ENCODE measurements around the gene ZNF169.
"Not testable (repeated sequence)": the region's sequence is repeated elsewhere in the genome, so short reads cannot be mapped to it uniquely, and the experiment has no call there.

Gene ZNF169

GRCh38 chr9:94250456-94250855 lies 8.6 kb upstream of the ZNF169 start:
- TF ChIP-seq CTCF (conservative IDR thresholded peaks at IDR 0.05; ENCODE audit: low read length) (no peak), EZH2phosphoT487 (IDR thresholded peaks at IDR 0.05; ENCODE audit: borderline replicate concordance) (no peak)
- no peaks in the 10 kb centered on the region for H3K9me3 ChIP-seq (ENCODE audit: insufficient read depth, low read depth, low read length)
- no peak overlapping the region for H3K4me2 ChIP-seq (ENCODE audit: low read depth, low read length, poor library complexity, severe bottlenecking)
- no peaks in the 10 kb centered on the region for H3K36me3 ChIP-seq (ENCODE audit: insufficient read depth, low read length)
- H4K20me1 ChIP-seq (ENCODE audit: insufficient read depth, low read length, poor library complexity, severe bottlenecking), result no peaks in the 10 kb centered on the region
- H3K79me2 ChIP-seq (ENCODE audit: insufficient read depth, low read length), result no peaks in the 10 kb centered on the region
- H3K27me3 ChIP-seq (ENCODE audit: insufficient read depth, low read length, poor library complexity, severe bottlenecking), result no peaks in the 10 kb centered on the region
- no peaks in the 10 kb centered on the region for H3F3A ChIP-seq (ENCODE audit: low read depth)
- no peak overlapping the region for H3K9ac ChIP-seq (ENCODE audit: low read depth, low read length, poor library complexity, severe bottlenecking)
- H2AFZ ChIP-seq (ENCODE audit: low read length), result no peak overlapping the region; the same call in 1 of the 2 replicates
- no peak overlapping the region for H3K4me3 ChIP-seq (ENCODE audit: low read length, poor library complexity, severe bottlenecking)
- H3K4me1 ChIP-seq (ENCODE audit: insufficient read depth, low read length, poor library complexity, severe bottlenecking), result no peaks in the 10 kb centered on the region
- H3K9me2 ChIP-seq (replicated peaks; ENCODE audit: low read depth, low read length), result no peaks in the 10 kb centered on the region

GRCh38 chr9:94256007-94256406 lies 3.1 kb upstream of the ZNF169 start:
- Histone ChIP-seq H3K4me1 (ENCODE audit: insufficient read depth, low read length, poor library complexity, severe bottlenecking) (peaks cover 12% of the 10 kb centered on the region), H3K9ac (ENCODE audit: low read depth, low read length, poor library complexity, severe bottlenecking) (no peak overlapping the region), H3K9me3 (ENCODE audit: insufficient read depth, low read depth, low read length) (no peaks in the 10 kb centered on the region), H3K36me3 (ENCODE audit: insufficient read depth, low read length) (no peaks in the 10 kb centered on the region), H3F3A (ENCODE audit: low read depth) (no peaks in the 10 kb centered on the region), H3K27me3 (ENCODE audit: insufficient read depth, low read length, poor library complexity, severe bottlenecking) (no peaks in the 10 kb centered on the region), H3K4me2 (ENCODE audit: low read depth, low read length, poor library complexity, severe bottlenecking) (no peak overlapping the region), H2AFZ (ENCODE audit: low read length) (no peak overlapping the region), H3K9me2 (replicated peaks; ENCODE audit: low read depth, low read length) (no peaks in the 10 kb centered on the region), H3K4me3 (ENCODE audit: low read length, poor library complexity, severe bottlenecking) (no peak overlapping the region), H4K20me1 (ENCODE audit: insufficient read depth, low read length, poor library complexity, severe bottlenecking) (no peaks in the 10 kb centered on the region), H3K79me2 (ENCODE audit: insufficient read depth, low read length) (peaks cover 12% of the 10 kb centered on the region; the same call in 1 of the 2 replicates)
- TF ChIP-seq CTCF (conservative IDR thresholded peaks at IDR 0.05; ENCODE audit: low read length), result no peak
- no peak for TF ChIP-seq EZH2phosphoT487 (IDR thresholded peaks at IDR 0.05; ENCODE audit: borderline replicate concordance)

DNA sequence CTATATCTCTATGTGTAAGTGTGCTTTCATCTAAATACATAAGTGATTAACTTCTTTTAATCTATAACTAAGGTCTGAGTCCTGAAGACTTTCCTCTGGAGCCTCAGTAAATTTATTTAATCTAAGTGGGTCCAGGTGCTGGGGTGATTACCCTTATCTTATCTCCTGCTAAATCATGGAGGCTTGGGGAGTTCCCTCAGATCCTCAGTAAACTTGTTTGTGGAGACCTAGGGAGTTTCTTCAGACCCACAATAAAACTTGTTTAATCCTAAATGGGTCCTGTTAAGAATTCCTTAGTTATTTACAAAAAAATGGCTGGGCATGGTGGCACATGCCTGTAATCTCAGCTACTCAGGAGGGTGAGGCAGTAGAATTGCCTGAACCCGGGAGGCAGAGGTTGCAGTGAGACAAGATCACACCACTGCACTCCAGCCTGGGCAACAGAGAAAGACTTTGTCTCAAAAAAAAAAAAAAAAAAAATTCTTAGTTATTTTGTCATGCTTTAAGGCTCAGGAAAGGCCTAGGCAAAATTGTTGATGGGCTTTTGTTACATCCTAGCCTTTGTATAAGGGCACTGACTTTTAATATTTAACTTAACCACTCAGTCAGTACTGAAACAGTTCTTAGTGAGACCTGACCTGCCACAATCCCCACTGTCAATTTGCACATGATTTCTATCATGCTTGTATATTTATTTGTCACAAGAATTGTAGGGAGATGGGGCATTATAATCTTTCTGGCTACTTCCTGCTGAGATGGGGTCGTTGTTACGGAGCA lies 6.7 kb downstream of the ZNF169 start:
- not testable (repeated sequence) for H3K4me3 ChIP-seq (ENCODE audit: low read length, poor library complexity, severe bottlenecking); H4K20me1 ChIP-seq (ENCODE audit: insufficient read depth, low read length, poor library complexity, severe bottlenecking); H3K9ac ChIP-seq (ENCODE audit: low read depth, low read length, poor library complexity, severe bottlenecking); H3K9me3 ChIP-seq (ENCODE audit: insufficient read depth, low read depth, low read length); H3K9me2 ChIP-seq (replicated peaks; ENCODE audit: low read depth, low read length); H2AFZ ChIP-seq (ENCODE audit: low read length); H3K27me3 ChIP-seq (ENCODE audit: insufficient read depth, low read length, poor library complexity, severe bottlenecking); H3K36me3 ChIP-seq (ENCODE audit: insufficient read depth, low read length); H3F3A ChIP-seq (ENCODE audit: low read depth); H3K79me2 ChIP-seq (ENCODE audit: insufficient read depth, low read length); H3K4me2 ChIP-seq (ENCODE audit: low read depth, low read length, poor library complexity, severe bottlenecking)
- H3K4me1 ChIP-seq (ENCODE audit: insufficient read depth, low read length, poor library complexity, severe bottlenecking), result peaks cover 13% of the 10 kb centered on the region

DNA sequence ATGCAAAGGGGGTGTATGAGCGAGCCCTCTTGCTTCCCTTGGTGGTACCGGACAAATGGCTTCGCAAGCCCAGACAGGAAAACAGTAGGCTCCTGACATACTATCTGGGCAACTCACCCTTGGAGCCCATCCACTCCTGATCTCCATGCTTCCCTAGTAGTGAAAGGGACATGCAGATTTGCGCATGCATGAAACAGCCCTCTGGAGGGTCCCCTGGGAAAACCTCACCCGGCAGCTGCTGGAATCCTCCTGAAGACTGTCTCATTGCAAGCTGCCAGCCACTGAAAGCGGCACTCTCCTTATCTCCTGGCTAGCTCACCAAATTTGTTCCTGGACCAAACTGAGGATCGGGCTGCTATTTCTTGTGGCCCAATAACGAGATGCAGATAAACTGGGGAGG lies 10.2 kb downstream of the ZNF169 start:
- H3K4me2 ChIP-seq (ENCODE audit: low read depth, low read length, poor library complexity, severe bottlenecking), result no peak overlapping the region
- no peaks in the 10 kb centered on the region for H3K9me3 ChIP-seq (ENCODE audit: insufficient read depth, low read depth, low read length)
- no peaks in the 10 kb centered on the region for H3K9me2 ChIP-seq (replicated peaks; ENCODE audit: low read depth, low read length)
- H3K27me3 ChIP-seq (ENCODE audit: insufficient read depth, low read length, poor library complexity, severe bottlenecking), result no peaks in the 10 kb centered on the region
- H3K4me3 ChIP-seq (ENCODE audit: low read length, poor library complexity, severe bottlenecking), result no peak overlapping the region
- H3K79me2 ChIP-seq (ENCODE audit: insufficient read depth, low read length), result peaks cover 5% of the 10 kb centered on the region; the same call in 1 of the 2 replicates
- no peaks in the 10 kb centered on the region for H4K20me1 ChIP-seq (ENCODE audit: insufficient read depth, low read length, poor library complexity, severe bottlenecking)
- no peaks in the 10 kb centered on the region for H3K36me3 ChIP-seq (ENCODE audit: insufficient read depth, low read length)
- H3K9ac ChIP-seq (ENCODE audit: low read depth, low read length, poor library complexity, severe bottlenecking), result no peak overlapping the region
- no peaks in the 10 kb centered on the region for H3K4me1 ChIP-seq (ENCODE audit: insufficient read depth, low read length, poor library complexity, severe bottlenecking)
- no peak overlapping the region for H2AFZ ChIP-seq (ENCODE audit: low read length)
- TF ChIP-seq EZH2phosphoT487 (IDR thresholded peaks at IDR 0.05; ENCODE audit: borderline replicate concordance) (no peak), CTCF (conservative IDR thresholded peaks at IDR 0.05; ENCODE audit: low read length) (no peak)
- H3F3A ChIP-seq (ENCODE audit: low read depth), result no peaks in the 10 kb centered on the region

All from Loucy (cell line).